Dendritic cell treated with granulocyte-macrophage colony-stimulating factor and Interleukin-4, amounts not matched to agents 40 ng/mL and 50 ng/mL, for 4 days (primary cell): ENCODE data around the gene MTG2.

Experiments
- H3K27ac Mint-ChIP-seq: one replicate; pipeline ENCODE4 v1.8.0; 2022; ENCODE audit warnings: mild to moderate bottlenecking, mixed read lengths
- H3K27me3 Mint-ChIP-seq: one replicate; pipeline ENCODE4 v1.8.0; 2022; ENCODE audit warnings: mild to moderate bottlenecking, mixed read lengths
- H3K36me3 Mint-ChIP-seq: one replicate; pipeline ENCODE4 v1.8.0; 2022; ENCODE audit warnings: low read depth, mixed read lengths
- H3K4me1 Mint-ChIP-seq: one replicate; pipeline ENCODE4 v1.8.0; 2022; ENCODE audit warnings: low read depth, mixed read lengths
- H3K4me3 Mint-ChIP-seq: one replicate; pipeline ENCODE4 v1.8.0; 2022; ENCODE audit warnings: mild to moderate bottlenecking, moderate library complexity, mixed read lengths
- H3K9me3 Mint-ChIP-seq: one replicate; pipeline ENCODE4 v1.8.0; 2022; ENCODE audit warnings: mixed read lengths
- intact Hi-C: fragments of 100-400 bp; cut with micrococcal nuclease; formaldehyde crosslinking; loops from one replicate; pipeline ENCODE4 v1.15.0; 2022

MTG2 gene

DNA sequence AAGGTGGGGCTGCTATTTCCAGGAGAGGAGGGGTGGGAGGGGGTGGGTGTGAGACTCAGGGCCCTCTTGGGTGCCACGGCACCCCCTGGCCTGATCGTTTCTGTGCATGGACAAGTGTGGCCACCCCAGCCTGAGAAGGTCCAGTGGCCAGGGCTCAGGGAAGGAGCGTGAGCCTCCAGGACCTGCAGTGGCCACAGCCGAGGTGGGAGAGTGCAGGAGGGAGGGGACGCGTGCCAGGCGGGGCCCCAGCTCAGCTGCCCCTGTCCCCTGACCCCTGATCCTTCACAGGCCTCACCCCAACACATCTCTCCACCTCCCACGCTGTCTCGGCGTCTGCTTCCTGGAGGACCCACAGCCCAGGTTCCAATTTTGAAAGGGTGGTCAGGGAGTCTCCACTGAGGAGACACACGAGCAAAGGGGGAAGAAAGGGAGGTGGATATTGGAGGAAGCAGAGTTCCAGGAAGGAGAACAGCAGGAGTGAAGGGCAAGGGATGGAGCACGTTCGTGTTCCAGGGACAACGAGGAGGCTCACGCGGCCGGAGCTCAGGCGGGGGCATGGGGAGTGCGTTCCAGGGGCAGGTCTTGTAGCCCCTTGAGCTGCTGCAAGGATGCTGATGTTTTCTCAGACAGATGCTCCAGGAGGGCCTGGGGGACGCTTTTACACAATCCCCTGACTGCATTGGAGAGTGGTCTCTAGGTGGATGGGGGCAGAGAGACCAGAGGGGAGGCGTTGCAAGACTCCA lies 41.5 kb downstream of the MTG2 start:
- peaks cover 62% of the 10 kb centered on the region for H3K27me3 Mint-ChIP-seq
- H3K36me3 Mint-ChIP-seq: no peaks in the 10 kb centered on the region
- no peaks in the 10 kb centered on the region for H3K9me3 Mint-ChIP-seq
- intact Hi-C loops: no loop called here
- H3K27ac Mint-ChIP-seq: no peak overlapping the region
- H3K4me1 Mint-ChIP-seq: peaks cover 5% of the 10 kb centered on the region
- H3K4me3 Mint-ChIP-seq: no peak overlapping the region

DNA sequence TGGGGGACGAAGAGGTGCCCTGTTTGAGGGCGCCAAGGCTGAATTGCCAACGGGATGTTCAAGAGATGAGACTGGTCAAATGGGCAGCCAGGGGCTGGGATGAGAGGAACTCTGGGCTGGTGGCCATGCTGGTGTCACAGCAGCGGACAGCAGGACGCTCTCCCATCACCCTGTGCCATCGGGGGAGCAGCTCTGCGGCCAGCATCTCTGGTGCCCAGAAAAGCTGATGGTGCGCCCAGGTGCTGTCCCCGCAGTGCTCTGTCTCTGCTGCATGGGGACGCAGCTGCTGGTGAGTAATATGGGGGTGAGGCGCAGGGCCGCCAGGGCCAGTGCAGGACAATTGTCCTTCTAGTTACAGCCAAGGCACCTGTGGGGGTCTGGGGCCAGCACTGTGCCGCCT lies 42.2 kb downstream of the MTG2 start:
- H3K27me3 Mint-ChIP-seq: peaks cover 58% of the 10 kb centered on the region
- no peaks in the 10 kb centered on the region for H3K36me3 Mint-ChIP-seq
- intact Hi-C loops: no loop called here
- no peak overlapping the region for H3K4me3 Mint-ChIP-seq
- H3K27ac Mint-ChIP-seq: no peak overlapping the region
- H3K9me3 Mint-ChIP-seq: no peaks in the 10 kb centered on the region
- H3K4me1 Mint-ChIP-seq: no peaks in the 10 kb centered on the region

DNA sequence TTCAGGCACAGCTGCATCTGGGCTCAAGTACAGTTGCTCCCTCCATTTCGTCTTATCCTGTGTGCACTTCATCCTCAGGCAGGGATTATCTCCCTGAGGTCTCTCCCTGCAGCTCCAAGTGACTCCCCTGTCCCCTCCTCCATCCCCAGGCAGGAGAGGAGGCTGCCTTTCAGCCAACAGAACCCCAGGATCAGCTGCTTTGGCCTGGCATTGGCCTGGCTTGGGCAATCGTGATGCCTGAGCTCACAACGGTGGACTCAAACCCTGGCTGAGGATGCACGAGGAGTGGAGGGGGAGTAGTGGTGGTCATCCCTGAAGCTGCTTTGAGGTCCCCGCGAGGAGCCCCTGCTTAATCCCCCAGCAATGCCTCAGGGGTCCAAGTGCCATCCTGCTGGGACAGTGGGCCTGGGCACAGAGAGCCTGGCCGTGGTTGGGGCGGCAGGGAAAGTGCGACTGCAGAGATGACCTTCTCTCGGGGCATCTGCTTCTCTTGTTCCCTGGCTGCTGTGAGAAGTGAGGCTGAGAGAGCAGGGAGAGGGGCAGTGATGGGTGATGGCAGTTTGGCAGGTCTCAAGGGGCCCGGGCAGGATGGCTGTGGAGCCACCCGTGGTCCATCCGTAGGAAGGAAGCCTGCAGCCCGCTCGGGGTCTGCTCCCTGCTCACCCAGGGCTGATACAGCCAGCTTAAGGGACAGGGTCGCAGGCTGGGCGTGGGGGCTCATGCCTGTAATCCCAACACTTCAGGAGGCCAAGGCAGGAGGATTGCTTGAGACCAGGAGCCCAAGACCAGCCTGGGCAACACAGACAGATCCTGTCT lies 43.2 kb downstream of the MTG2 start:
- no peaks in the 10 kb centered on the region for H3K4me1 Mint-ChIP-seq
- no peak overlapping the region for H3K4me3 Mint-ChIP-seq
- intact Hi-C loops: no loop called here
- no peaks in the 10 kb centered on the region for H3K36me3 Mint-ChIP-seq
- no peak overlapping the region for H3K27ac Mint-ChIP-seq
- peaks cover 50% of the 10 kb centered on the region for H3K27me3 Mint-ChIP-seq
- no peaks in the 10 kb centered on the region for H3K9me3 Mint-ChIP-seq

DNA sequence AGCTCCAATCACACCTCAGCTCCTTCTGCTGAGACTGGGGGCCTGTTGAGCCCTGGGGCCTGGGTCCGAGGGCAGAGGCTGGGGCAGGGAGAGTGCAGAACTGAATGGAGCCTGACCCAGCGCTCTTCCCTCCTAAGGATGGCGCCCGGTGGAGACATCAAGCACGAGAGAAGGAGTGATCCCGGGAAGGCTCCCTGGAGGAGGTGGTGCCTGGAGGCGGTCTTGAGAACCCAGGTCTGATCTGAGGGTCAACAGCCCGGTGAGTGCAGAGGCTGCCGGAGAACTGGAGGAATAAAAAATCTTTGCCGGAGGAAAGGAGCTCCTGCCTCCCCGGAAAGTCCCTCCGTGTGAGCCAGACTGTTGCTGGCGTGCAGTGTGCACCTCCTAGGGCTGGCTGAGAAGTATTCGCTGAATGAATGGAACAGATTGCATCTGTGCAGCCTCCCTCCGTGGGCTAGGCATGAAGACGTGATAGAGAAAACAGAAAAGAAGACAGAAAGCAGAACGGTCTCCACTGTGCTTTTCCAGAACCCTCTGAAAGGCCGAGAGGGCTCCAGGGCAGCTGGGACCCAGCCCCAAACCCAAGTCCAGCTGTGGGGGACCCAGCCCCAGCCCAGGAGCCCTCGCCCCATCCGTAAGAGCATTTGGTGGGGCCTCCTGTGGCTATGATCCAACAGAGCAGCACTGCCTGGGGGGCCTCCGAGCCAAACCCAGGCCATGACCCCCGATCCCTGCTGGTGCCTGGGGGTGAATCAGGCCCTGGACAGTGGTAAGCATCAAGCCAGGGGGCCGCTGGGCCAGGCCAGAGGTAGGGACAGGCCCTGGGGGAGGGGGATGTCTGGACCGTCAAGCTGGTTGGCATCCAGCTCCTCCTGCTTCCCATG lies 44.1 kb downstream of the MTG2 start:
- intact Hi-C loops: no loop called here
- Mint-ChIP-seq H3K36me3 (no peaks in the 10 kb centered on the region), H3K27me3 (peaks cover 41% of the 10 kb centered on the region), H3K9me3 (no peaks in the 10 kb centered on the region), H3K27ac (no peak overlapping the region), H3K4me3 (no peak overlapping the region), H3K4me1 (no peaks in the 10 kb centered on the region)

DNA sequence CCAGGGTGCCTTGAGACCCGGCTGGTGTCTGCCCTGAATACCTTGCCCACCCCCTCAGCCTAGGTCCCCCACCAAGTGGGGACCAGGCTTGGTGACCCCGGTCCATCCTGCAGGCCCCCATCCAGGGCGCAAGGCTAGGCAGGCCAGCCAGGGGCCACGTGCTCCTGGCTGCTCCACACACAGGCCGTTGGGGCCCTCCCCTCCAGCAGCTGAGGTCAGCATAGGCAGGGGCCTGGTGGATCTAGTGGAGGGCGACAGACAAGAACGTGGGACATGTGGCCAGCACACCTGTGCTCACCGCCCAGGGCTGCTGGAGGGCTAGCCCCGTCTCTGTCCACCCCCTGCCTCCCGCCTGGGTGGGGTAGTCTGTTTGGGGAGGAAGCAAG lies 44.8 kb downstream of the MTG2 start:
- Mint-ChIP-seq H3K4me3 (no peak overlapping the region), H3K27me3 (peaks cover 38% of the 10 kb centered on the region), H3K36me3 (no peaks in the 10 kb centered on the region), H3K27ac (no peak overlapping the region), H3K9me3 (no peaks in the 10 kb centered on the region), H3K4me1 (no peaks in the 10 kb centered on the region)
- intact Hi-C loops: no loop called here

DNA sequence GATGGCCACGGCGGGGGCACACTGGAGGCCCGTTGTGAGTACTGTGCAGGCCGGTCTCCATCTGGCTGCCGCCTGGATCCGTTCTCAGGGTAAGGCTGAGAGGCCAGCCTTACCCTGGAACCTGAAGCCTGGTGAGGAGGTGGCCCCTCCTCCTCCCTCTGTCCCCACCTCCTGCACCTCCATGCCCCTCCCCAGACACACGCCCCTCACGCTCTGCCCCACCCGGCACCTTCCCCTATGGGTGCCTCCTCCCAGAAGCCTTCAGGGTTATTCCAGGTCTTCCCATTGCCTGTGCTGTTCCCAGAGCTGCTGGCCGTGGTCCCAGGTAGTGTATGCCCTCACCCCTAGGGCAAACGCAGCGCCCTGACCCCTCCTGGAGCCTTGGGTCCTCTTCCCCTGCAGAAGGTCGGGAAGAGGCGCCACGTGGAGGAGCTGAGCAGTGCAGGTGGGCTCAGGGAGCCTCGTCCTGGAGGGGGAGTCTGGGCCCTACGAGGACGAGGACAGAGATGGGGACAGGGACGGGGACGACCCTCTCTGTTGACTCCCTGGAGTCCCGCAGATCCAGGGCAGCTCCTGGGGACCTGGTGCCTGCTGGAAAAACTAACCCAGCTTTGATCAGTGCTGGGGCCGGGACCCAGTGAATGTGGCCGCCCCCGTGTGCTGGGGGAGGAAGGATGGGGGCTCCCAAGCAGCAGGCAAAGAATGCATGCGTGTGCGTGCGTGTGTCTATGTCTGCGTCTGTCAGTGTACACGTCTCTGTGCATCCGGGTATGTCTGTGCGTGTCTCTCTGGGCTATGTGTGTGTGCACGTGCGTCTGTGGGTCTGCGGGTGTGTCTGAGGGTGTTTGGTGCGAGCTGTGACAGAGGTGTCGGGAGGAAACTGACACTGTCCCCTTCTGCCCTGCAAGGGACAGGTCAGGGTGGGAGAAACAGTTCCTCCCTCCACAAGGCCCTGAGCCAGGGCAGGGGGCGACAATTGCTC lies 45.4 kb downstream of the MTG2 start:
- intact Hi-C loops: no loop called here
- Mint-ChIP-seq H3K4me3 (no peak overlapping the region), H3K9me3 (no peaks in the 10 kb centered on the region), H3K36me3 (no peaks in the 10 kb centered on the region), H3K27ac (no peak overlapping the region), H3K27me3 (peaks cover 33% of the 10 kb centered on the region), H3K4me1 (no peaks in the 10 kb centered on the region)

DNA sequence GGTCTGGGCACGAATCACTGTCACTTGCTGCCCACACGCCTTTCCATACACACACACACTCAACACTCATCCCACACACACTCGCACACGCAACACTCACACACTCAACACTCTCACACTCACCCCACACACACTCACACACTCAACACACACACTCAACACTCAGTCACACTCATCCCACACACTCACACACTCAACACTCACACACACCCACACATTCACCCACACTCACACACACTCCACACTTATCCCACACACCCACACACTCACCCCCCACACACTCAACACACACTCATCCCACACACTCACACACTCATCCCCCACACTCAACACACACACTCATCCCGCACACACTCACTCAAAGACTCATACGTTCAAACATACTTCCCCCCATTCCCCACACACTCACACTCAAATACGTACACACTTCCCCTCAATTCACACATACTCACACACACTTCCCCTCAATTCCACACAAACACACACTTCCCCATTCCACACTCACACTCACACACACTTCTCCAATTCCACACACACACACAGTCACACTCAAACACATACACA lies 46.2 kb downstream of the MTG2 start:
- H3K4me1 Mint-ChIP-seq: no peaks in the 10 kb centered on the region
- H3K27ac Mint-ChIP-seq: no peak overlapping the region
- intact Hi-C loops: no loop called here
- peaks cover 7% of the 10 kb centered on the region for H3K9me3 Mint-ChIP-seq
- H3K4me3 Mint-ChIP-seq: no peak overlapping the region
- H3K27me3 Mint-ChIP-seq: peaks cover 30% of the 10 kb centered on the region
- H3K36me3 Mint-ChIP-seq: no peaks in the 10 kb centered on the region

DNA sequence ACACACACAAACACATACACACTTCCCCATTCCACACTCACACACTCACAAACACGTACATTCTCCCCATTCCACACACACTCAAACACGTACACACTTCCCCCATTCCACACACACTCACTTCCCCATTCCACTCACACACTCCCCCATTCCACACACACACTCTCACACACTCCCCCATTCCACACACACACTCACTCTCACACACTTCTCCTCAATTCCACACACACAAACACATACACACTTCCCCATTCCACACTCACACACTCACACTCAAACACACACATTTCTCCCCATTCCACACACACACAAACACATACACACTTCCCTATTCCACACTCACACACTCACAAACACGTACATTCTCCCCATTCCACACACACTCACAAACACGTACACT lies 46.8 kb downstream of the MTG2 start:
- H3K36me3 Mint-ChIP-seq: no peaks in the 10 kb centered on the region
- intact Hi-C loops: no loop called here
- no peak overlapping the region for H3K4me3 Mint-ChIP-seq
- peaks cover 28% of the 10 kb centered on the region for H3K27me3 Mint-ChIP-seq
- no peaks in the 10 kb centered on the region for H3K4me1 Mint-ChIP-seq
- H3K9me3 Mint-ChIP-seq: peaks cover 7% of the 10 kb centered on the region
- no peak overlapping the region for H3K27ac Mint-ChIP-seq

DNA sequence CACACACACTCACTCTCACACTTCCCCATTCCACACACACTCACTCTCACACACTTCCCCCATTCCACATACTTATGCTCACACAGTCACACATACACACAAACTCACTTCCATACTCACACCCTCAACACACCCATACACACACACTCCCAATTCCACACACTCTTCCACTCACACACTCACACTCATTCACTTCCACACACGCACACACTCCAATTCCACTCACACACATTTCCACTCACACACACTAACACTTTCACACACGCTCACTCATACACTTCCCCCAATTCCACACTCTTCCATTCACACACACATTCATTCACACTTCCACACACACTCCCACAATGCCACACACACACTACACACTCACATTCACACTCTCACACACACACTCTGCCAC lies 47.4 kb downstream of the MTG2 start:
- no peak overlapping the region for H3K4me3 Mint-ChIP-seq
- H3K36me3 Mint-ChIP-seq: no peaks in the 10 kb centered on the region
- peaks cover 7% of the 10 kb centered on the region for H3K9me3 Mint-ChIP-seq
- intact Hi-C loops: no loop called here
- no peaks in the 10 kb centered on the region for H3K4me1 Mint-ChIP-seq
- H3K27me3 Mint-ChIP-seq: peaks cover 28% of the 10 kb centered on the region
- no peak overlapping the region for H3K27ac Mint-ChIP-seq

DNA sequence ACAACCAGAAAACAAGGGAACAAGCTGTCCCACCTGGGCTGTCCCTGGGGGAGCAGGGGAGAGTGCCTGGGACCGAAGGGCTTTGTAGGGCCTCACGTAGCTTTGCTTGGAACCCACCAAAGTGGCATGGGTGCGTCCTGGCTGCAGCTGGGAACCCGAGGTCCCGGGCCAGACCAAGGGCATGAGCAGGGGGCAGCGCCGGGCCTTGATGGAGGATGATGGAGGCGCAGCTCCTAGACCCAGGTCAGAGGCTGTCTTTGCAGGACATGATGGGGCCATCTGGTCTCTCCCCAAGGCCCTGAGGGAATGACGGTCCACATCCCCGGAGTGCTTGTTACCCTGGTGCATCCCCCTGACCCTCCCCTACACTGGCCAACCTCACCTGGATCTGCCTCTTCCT lies 47.9 kb downstream of the MTG2 start:
- peaks cover 7% of the 10 kb centered on the region for H3K9me3 Mint-ChIP-seq
- H3K27ac Mint-ChIP-seq: no peak overlapping the region
- no peaks in the 10 kb centered on the region for H3K36me3 Mint-ChIP-seq
- peaks cover 26% of the 10 kb centered on the region for H3K27me3 Mint-ChIP-seq
- no peak overlapping the region for H3K4me3 Mint-ChIP-seq
- intact Hi-C loops: no loop called here
- H3K4me1 Mint-ChIP-seq: no peaks in the 10 kb centered on the region

DNA sequence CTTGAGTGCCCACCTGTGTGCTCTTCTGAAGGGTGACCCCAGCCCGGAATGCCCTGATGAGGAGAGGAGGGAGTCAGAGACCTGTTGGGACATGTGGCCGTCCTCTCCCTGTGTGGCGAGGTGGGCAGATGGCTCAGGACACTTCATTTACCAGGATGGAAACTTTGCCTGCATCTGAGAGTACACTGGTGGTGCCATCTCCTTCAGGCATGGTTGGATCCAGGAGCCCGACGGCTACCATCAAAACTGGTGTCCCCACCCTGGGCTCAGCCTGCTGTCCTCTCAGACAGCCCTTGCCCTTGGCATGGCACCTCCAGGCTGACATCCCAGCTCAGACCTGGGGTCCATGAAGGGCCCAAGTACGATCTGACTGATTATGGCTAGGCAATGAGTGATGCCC lies 48.5 kb downstream of the MTG2 start:
- Mint-ChIP-seq H3K27me3 (peaks cover 25% of the 10 kb centered on the region), H3K9me3 (peaks cover 7% of the 10 kb centered on the region), H3K27ac (no peak overlapping the region), H3K4me3 (no peak overlapping the region), H3K4me1 (no peaks in the 10 kb centered on the region), H3K36me3 (no peaks in the 10 kb centered on the region)
- intact Hi-C loops: no loop called here

DNA sequence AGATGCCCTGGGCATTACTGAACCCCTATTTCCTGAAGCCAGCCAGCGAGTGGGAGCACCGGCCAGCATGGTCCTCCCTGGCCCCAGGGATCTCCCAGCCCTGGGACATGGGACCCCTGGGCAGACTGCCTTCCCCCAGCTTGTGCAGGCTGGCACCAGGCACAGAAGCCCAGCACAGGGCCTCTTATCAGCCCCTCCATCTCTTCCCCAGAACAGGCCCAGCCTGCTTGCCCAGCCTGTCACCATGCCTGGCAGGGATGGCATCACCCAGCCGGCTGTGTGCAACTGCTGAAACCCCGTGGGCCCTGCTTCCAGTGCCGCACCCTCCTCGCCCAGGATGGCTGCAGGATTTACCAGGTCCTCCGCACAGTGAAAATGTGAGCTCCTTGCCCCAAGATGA lies 49.4 kb downstream of the MTG2 start:
- no peak overlapping the region for H3K4me3 Mint-ChIP-seq
- no peaks in the 10 kb centered on the region for H3K36me3 Mint-ChIP-seq
- peaks cover 16% of the 10 kb centered on the region for H3K27me3 Mint-ChIP-seq
- H3K27ac Mint-ChIP-seq: no peak overlapping the region
- no peaks in the 10 kb centered on the region for H3K4me1 Mint-ChIP-seq
- intact Hi-C loops: no loop called here
- H3K9me3 Mint-ChIP-seq: peaks cover 7% of the 10 kb centered on the region
